GM23338 (cell line): Measurements from ENCODE around the gene DYRK3. TPM values are rescaled to one million over a fixed set of nuclear protein-coding genes. Genes with fewer than 3 reads are reported as not detected.

Source experiments
- ATAC-seq: fragments of 200-7000 bp; cut with Tn5 transposase; 3 replicates; pipeline ENCODE4 v1.9.1; 2020
- DNase-seq: peaks from one replicate; pipeline ENCODE4 v3.0.0-alpha.2; 2015; ENCODE audit warnings: low spot score
- H2AFZ ChIP-seq: fragments of 200-600 bp; sonication (generic); 2 replicates; pipeline ENCODE4 v1.8.0; 2016; ENCODE audit warnings: antibody characterized with exemption, mild to moderate bottlenecking, moderate library complexity
- H3F3A ChIP-seq: fragments of 200-600 bp; sonication (generic); replicated peaks from 2 replicates; pipeline ENCODE4 v1.8.0; 2017; ENCODE audit warnings: antibody characterized with exemption, mixed run types, low read depth
- H3K27ac ChIP-seq: fragments of 200-600 bp; sonication (generic); 2 replicates; pipeline ENCODE4 v1.6.1; 2016; ENCODE audit warnings: low read depth
- H3K27me3 ChIP-seq: fragments of 200-600 bp; sonication (generic); 2 replicates; pipeline ENCODE4 v1.8.0; 2016; ENCODE audit warnings: mild to moderate bottlenecking, mixed run types, moderate library complexity; ENCODE audit not compliant: insufficient read depth
- H3K36me3 ChIP-seq: fragments of 200-600 bp; sonication (generic); 2 replicates; pipeline ENCODE4 v1.8.0; 2016; ENCODE audit warnings: mild to moderate bottlenecking; ENCODE audit not compliant: insufficient read depth
- H3K4me1 ChIP-seq: fragments of 200-600 bp; sonication (generic); 2 replicates; pipeline ENCODE4 v1.8.0; 2016; ENCODE audit warnings: mild to moderate bottlenecking, moderate library complexity; ENCODE audit not compliant: insufficient read depth
- H3K4me2 ChIP-seq: fragments of 200-600 bp; sonication (generic); 2 replicates; pipeline ENCODE4 v1.7.1; 2017; ENCODE audit warnings: mixed run types
- H3K4me3 ChIP-seq: fragments of 200-600 bp; sonication (generic); 2 replicates; pipeline ENCODE4 v1.6.1; 2016; ENCODE audit warnings: mixed run types
- H3K79me2 ChIP-seq: fragments of 200-600 bp; sonication (generic); replicated peaks from 2 replicates; pipeline ENCODE4 v1.8.0; 2017; ENCODE audit warnings: mild to moderate bottlenecking; ENCODE audit not compliant: insufficient read depth
- H3K9me2 ChIP-seq: fragments of 200-600 bp; sonication (generic); 2 replicates; pipeline ENCODE4 v1.8.0; 2017; ENCODE audit not compliant: insufficient read depth
- H4K20me1 ChIP-seq: fragments of 200-600 bp; sonication (generic); replicated peaks from 2 replicates; pipeline ENCODE4 v1.8.0; 2017; ENCODE audit warnings: mild to moderate bottlenecking; ENCODE audit not compliant: insufficient read depth
- H3K27ac Mint-ChIP-seq: 2 replicates; pipeline ENCODE4 v1.8.0; 2020; ENCODE audit warnings: inconsistent platforms, mild to moderate bottlenecking, moderate library complexity, mixed read lengths
- H3K27me3 Mint-ChIP-seq: 3 replicates; pipeline ENCODE4 v1.8.0; 2022; ENCODE audit warnings: low read depth, mild to moderate bottlenecking, moderate library complexity, mixed read lengths, inconsistent platforms; ENCODE audit not compliant: insufficient read depth, poor library complexity
- H3K36me3 Mint-ChIP-seq: 3 replicates; pipeline ENCODE4 v1.8.0; 2021; ENCODE audit warnings: low read depth, mild to moderate bottlenecking, inconsistent platforms, moderate library complexity, mixed read lengths
- H3K4me1 Mint-ChIP-seq: 3 replicates; pipeline ENCODE4 v1.8.0; 2020; ENCODE audit warnings: mild to moderate bottlenecking, inconsistent platforms, mixed read lengths
- H3K4me3 Mint-ChIP-seq: 3 replicates; pipeline ENCODE4 v1.8.0; 2021; ENCODE audit warnings: moderate library complexity, mild to moderate bottlenecking, inconsistent platforms, mixed read lengths
- H3K9me3 Mint-ChIP-seq: 3 replicates; pipeline ENCODE4 v1.8.0; 2020; ENCODE audit warnings: moderate library complexity, mild to moderate bottlenecking, inconsistent platforms, mixed read lengths
- CTCF ChIP-seq, 2 experiments: fragments of 200-600 bp in 1 of 2; sonication (generic) in 1 of 2; conservative IDR thresholded peaks; 2 replicates each; pipeline versions ENCODE4 v1.5.1 to v1.6.1; 2016 to 2017; ENCODE audit warnings: antibody characterized with exemption in 2 of 2, low read depth in 2 of 2, mild to moderate bottlenecking in 2 of 2, moderate library complexity in 1 of 2
- EZH2 ChIP-seq: fragments of 200-600 bp; sonication (generic); IDR thresholded peaks from one replicate; pipeline ENCODE4 v1.8.0; 2017; ENCODE audit warnings: antibody characterized with exemption, mild to moderate bottlenecking, low read depth; ENCODE audit not compliant: unreplicated experiment
- EZH2phosphoT487 ChIP-seq: fragments of 200-600 bp; sonication (generic); IDR thresholded peaks from one replicate; pipeline ENCODE4 v1.8.1; 2018; ENCODE audit warnings: antibody characterized with exemption; ENCODE audit not compliant: unreplicated experiment
- JUNB ChIP-seq: IDR thresholded peaks from one replicate; pipeline ENCODE4 v1.6.1; 2016; ENCODE audit warnings: antibody characterized with exemption; ENCODE audit not compliant: unreplicated experiment
- NANOG ChIP-seq: IDR thresholded peaks from 2 replicates; pipeline ENCODE4 v1.6.1; 2016; ENCODE audit warnings: antibody characterized with exemption, borderline replicate concordance
- POLR2AphosphoS5 ChIP-seq: IDR thresholded peaks from 2 replicates; pipeline ENCODE4 v1.6.1; 2016; ENCODE audit warnings: antibody characterized with exemption, low read depth
- STAT1 ChIP-seq: IDR thresholded peaks from one replicate; pipeline ENCODE4 v1.6.1; 2016; ENCODE audit warnings: antibody characterized with exemption; ENCODE audit not compliant: unreplicated experiment
- ZNF114 ChIP-seq: fragments of 250-450 bp; sonication (Bioruptor Pico); IDR thresholded peaks from 2 replicates; pipeline ENCODE4 v1.5.0; 2020; ENCODE audit warnings: mild to moderate bottlenecking, moderate library complexity
- ZNF331 ChIP-seq: fragments of 250-450 bp; sonication (Bioruptor Pico); IDR thresholded peaks from 2 replicates; pipeline ENCODE4 v1.5.0; 2020; ENCODE audit warnings: low read depth, mild to moderate bottlenecking, moderate library complexity
- polyA plus RNA-seq: library from polyadenylated mRNA; unstranded; fragments of >200 nt; fragmentation: Nextera tagmentation; extraction: Ambion mirVana; gene quantifications from 2 replicates; pipeline ENCODE4 v1.2.1, GENCODE V29; 2016
- total RNA-seq: library from RNA; depleted of rRNA; stranded (reverse); fragments of >200 nt; shearing (Covaris generic); gene quantifications from 2 replicates; pipeline ENCODE4 v1.2.3, GENCODE V29; 2014
- TF ChIP-seq, protein P1 (sequence below): IDR thresholded peaks from 2 replicates; pipeline ENCODE4 v1.6.1; 2016; ENCODE audit warnings: antibody characterized with exemption
- TF ChIP-seq, protein P2 (sequence below): IDR thresholded peaks from one replicate; pipeline ENCODE4 v1.6.1; 2018; ENCODE audit warnings: antibody characterized with exemption; ENCODE audit not compliant: unreplicated experiment

Gene DYRK3
- total and polyA plus RNA-seq, 2 experiments from 2014 or later = 2.9 to 9.5 TPM

DNA sequence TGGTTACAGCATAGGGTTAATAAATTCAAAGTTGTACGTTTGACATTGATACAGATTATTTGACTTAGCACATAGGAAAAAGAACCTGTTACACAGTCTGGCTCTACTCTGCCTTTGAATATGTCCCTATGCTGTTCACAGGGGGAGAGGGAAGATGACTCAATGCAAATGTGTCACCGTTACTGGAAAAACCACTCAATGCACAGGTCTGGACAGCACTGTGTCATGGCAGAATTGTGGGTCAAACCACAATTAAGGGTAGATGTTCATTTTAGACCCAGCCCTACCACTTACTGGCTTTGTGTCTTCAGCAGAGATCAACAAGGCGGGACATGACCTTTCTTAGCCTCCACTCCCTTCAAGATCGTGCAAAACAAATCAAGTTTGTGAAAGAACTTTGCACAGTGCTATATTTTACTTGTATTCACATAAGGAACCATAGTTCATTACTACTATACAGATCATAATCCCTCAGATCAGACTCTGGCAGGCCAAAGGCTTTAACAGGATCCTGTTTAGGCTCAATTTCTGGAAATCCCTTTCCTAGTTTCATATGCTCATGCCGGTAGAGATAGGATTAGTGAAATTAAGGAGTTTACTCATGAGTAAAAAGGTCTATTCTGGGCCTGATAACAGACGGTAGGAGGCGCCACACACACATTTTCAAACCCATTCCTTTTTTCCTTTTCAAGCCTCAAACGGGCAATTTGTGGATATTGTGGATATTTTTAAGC lies 45.1 kb upstream of the DYRK3 start:
- Histone ChIP-seq H2AFZ (no peak overlapping the region), H3K27me3 (no peaks in the 10 kb centered on the region), H3K4me2 (no peak overlapping the region), H3K4me3 (no peak overlapping the region), H3K4me1 (no peaks in the 10 kb centered on the region), H3K27ac (no peak overlapping the region), H4K20me1 (peaks cover 8% of the 10 kb centered on the region; the same call in 1 of the 2 replicates), H3F3A (no peaks in the 10 kb centered on the region), H3K79me2 (no peaks in the 10 kb centered on the region), H3K9me2 (no peaks in the 10 kb centered on the region), H3K36me3 (0 out of 2 replicates have a peak, but pooled peaks cover 3% of the 10 kb centered on the region)
- H3K4me1 Mint-ChIP-seq = peaks cover 6% of the 10 kb centered on the region; the same call in 2 of the 3 replicates
- no peaks in the 10 kb centered on the region for H3K9me3 Mint-ChIP-seq
- ATAC-seq (peak; percentile 35; the same call in 1 of the 3 replicates), DNase-seq (peak; percentile 58)
- H3K27ac Mint-ChIP-seq = no peak overlapping the region
- H3K36me3 Mint-ChIP-seq = peaks cover 31% of the 10 kb centered on the region
- H3K4me3 Mint-ChIP-seq = no peak overlapping the region
- peaks cover 2% of the 10 kb centered on the region for H3K27me3 Mint-ChIP-seq
- TF ChIP-seq CTCF (conservative IDR thresholded peaks at IDR 0.05; ENCODE audit: low read depth in 2 of 2) (peak; percentile 63 to 72), POLR2AphosphoS5 (no peak)

DNA sequence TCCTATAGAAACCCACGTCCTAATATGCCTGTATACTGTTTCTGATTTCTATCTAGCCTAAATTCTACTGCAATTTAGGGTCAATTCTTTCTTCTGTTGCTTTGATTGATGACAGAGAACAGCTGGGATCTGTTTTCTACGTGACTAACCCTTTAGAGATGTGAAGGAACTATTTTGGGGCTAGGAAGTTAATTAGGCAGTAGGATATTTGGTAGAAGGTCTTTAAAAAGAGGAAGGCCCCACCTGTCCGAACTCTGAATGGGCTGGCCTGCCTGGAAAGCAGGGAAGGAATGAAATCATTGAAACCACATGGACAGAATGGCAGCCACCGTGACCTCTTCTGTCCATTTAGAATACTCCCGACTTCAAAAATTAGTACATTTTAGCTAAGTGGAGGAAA lies 44.1 kb upstream of the DYRK3 start:
- no peak overlapping the region for H3K27ac Mint-ChIP-seq
- H3K4me1 ChIP-seq = no peaks in the 10 kb centered on the region
- peaks cover 6% of the 10 kb centered on the region; the same call in 2 of the 3 replicates for H3K4me1 Mint-ChIP-seq
- no peak overlapping the region for H2AFZ ChIP-seq
- H3K79me2 ChIP-seq = no peaks in the 10 kb centered on the region
- no peaks in the 10 kb centered on the region for H3K9me2 ChIP-seq
- no peak overlapping the region for H3K4me2 ChIP-seq
- H3K36me3 Mint-ChIP-seq = peaks cover 39% of the 10 kb centered on the region
- H3K36me3 ChIP-seq = peaks cover 5% of the 10 kb centered on the region
- H3K4me3 ChIP-seq = no peak overlapping the region
- DNase-seq (no peak), ATAC-seq (no peak)
- no peaks in the 10 kb centered on the region for H3F3A ChIP-seq
- H3K27me3 Mint-ChIP-seq = no peaks in the 10 kb centered on the region
- no peaks in the 10 kb centered on the region for H3K9me3 Mint-ChIP-seq
- peaks cover 8% of the 10 kb centered on the region; the same call in 1 of the 2 replicates for H4K20me1 ChIP-seq
- H3K4me3 Mint-ChIP-seq = no peak overlapping the region
- H3K27me3 ChIP-seq = no peaks in the 10 kb centered on the region
- H3K27ac ChIP-seq = no peak overlapping the region
- no peak for TF ChIP-seq JUNB
- TF ChIP-seq ZNF331 = no peak
- TF ChIP-seq ZNF114 (CRISPR knock-in tag) = no peak
- no peak for TF ChIP-seq NANOG
- no peak for TF ChIP-seq EZH2phosphoT487
- no peak for TF ChIP-seq STAT1
- TF ChIP-seq, protein P1, sequence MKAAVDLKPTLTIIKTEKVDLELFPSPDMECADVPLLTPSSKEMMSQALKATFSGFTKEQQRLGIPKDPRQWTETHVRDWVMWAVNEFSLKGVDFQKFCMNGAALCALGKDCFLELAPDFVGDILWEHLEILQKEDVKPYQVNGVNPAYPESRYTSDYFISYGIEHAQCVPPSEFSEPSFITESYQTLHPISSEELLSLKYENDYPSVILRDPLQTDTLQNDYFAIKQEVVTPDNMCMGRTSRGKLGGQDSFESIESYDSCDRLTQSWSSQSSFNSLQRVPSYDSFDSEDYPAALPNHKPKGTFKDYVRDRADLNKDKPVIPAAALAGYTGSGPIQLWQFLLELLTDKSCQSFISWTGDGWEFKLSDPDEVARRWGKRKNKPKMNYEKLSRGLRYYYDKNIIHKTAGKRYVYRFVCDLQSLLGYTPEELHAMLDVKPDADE = no peak
- no peak for TF ChIP-seq EZH2
- TF ChIP-seq, protein P2, sequence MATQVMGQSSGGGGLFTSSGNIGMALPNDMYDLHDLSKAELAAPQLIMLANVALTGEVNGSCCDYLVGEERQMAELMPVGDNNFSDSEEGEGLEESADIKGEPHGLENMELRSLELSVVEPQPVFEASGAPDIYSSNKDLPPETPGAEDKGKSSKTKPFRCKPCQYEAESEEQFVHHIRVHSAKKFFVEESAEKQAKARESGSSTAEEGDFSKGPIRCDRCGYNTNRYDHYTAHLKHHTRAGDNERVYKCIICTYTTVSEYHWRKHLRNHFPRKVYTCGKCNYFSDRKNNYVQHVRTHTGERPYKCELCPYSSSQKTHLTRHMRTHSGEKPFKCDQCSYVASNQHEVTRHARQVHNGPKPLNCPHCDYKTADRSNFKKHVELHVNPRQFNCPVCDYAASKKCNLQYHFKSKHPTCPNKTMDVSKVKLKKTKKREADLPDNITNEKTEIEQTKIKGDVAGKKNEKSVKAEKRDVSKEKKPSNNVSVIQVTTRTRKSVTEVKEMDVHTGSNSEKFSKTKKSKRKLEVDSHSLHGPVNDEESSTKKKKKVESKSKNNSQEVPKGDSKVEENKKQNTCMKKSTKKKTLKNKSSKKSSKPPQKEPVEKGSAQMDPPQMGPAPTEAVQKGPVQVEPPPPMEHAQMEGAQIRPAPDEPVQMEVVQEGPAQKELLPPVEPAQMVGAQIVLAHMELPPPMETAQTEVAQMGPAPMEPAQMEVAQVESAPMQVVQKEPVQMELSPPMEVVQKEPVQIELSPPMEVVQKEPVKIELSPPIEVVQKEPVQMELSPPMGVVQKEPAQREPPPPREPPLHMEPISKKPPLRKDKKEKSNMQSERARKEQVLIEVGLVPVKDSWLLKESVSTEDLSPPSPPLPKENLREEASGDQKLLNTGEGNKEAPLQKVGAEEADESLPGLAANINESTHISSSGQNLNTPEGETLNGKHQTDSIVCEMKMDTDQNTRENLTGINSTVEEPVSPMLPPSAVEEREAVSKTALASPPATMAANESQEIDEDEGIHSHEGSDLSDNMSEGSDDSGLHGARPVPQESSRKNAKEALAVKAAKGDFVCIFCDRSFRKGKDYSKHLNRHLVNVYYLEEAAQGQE = no peak
